GM12873 (cell line): ENCODE results near the gene TSPAN4.

Experiments used
- TF ChIP-seq, protein P1 (sequence below): IDR thresholded peaks from 2 replicates; pipeline ENCODE4 v1.5.1; 2012; ENCODE audit warnings: low read depth, mild to moderate bottlenecking, moderate library complexity, low read length, control low read depth; ENCODE audit not compliant: insufficient read depth; ENCODE audit errors: missing control alignments

The TSPAN4 gene

DNA sequence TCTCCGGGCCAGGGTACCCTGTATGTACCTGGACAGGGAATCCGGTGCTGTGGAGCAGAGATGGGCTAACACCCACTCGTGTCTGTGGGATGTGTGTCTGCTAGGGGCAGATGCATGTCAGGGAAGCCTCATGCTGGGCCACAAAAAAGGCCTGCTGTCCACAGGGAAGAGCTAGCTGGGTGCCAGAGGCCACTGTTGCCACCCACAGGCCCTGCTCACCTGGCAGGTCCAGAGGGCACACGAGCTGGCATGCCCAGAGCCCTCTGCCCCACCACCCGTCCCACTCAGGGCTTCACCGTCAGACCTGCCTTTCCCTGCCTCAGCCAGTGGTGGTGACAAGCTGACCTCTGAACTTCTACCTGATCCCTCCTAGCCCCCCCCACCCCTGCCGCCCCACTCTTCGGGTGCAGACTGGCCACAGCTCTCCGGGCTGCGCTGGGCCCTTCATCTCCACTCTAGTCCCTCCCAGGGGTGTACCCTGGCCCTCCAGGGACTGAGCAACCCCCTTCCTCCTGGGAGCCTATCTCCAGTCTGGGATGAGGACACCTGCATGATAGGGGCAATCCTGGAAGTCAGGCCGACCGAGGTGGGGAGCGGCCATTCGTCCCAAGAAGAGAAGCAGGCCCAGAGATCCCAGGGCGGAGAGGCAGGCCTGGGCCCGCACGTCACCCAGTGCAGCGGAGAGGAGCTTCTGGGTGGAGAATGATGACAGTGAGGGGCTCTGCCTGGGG, 45.9 kb upstream of the TSPAN4 start:
- TF ChIP-seq, protein P1, sequence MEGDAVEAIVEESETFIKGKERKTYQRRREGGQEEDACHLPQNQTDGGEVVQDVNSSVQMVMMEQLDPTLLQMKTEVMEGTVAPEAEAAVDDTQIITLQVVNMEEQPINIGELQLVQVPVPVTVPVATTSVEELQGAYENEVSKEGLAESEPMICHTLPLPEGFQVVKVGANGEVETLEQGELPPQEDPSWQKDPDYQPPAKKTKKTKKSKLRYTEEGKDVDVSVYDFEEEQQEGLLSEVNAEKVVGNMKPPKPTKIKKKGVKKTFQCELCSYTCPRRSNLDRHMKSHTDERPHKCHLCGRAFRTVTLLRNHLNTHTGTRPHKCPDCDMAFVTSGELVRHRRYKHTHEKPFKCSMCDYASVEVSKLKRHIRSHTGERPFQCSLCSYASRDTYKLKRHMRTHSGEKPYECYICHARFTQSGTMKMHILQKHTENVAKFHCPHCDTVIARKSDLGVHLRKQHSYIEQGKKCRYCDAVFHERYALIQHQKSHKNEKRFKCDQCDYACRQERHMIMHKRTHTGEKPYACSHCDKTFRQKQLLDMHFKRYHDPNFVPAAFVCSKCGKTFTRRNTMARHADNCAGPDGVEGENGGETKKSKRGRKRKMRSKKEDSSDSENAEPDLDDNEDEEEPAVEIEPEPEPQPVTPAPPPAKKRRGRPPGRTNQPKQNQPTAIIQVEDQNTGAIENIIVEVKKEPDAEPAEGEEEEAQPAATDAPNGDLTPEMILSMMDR, result no peak

- TF ChIP-seq, protein P1, result no peak
Measured at GRCh38 chr11:797296-798092, 45.2 kb upstream of the TSPAN4 start.

- TF ChIP-seq, protein P1, result peak; percentile 72
Measured at GRCh38 chr11:798093-798713, 44.4 kb upstream of the TSPAN4 start, which contains the start of gene SLC25A22. TSS of gene SLC25A22 (minus strand) at chr11:798281. CDS start at chr11:795006, 3,275 bp downstream.

GRCh38 chr11:799641-800316, 42.9 kb upstream of the TSPAN4 start:
- TF ChIP-seq, protein P1, result no peak

DNA sequence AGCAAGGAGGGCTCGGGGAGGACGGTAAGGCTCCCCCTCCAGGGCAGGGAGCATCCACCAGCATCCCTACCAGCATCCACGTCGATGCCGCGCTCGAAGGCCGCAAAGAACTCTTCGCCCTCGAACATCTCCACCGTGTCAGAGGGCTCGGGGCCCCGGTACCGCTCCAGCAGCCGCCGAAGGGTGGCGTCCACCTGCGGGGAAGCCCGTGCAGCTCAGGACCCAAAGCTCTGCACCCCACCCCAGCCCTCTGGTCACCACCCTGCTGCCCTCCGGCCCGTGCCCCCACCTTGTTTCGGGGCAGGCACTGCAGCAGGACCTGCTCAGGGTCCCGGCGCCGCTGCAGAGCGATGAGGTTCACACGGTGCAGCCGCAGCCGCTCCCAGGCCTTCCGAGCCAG, 42.2 kb upstream of the TSPAN4 start:
- TF ChIP-seq, protein P1, result no peak

DNA sequence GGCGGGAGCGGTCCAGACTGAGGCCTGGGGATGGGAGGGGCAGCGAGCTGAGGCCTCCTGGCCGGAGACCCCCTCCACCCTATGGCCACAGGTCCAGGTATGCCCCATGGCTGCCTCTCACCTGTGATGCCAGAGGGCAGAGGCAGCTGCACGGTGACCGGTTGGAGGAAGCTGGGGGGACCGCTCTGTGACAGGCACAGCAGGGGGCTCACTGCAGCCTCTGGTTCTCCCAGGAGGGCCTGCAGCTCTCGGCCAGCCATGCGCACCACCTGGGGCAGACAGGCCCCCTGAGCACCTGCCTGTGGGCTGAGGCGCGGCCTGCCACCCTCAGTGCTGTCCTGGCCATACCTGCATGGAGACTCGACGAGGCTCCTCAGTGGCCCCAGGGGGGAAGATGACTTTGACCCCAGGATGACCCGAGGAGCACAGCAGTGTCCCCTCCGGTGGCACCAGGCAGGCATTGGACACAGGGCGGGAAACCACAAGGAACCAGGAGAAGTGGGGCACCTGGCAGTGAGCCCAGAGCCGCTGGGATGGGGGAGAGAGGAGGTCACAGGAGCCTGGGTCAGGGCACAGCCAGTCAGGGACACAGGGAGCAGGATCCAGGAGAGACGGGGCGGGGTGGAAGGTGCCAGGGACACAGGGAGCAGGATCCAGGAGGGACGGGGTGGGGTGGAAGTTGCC, 41.4 kb upstream of the TSPAN4 start:
- TF ChIP-seq, protein P1, result no peak
